ENCODE results near the gene SNRPD3. TPM values are rescaled to one million over a fixed set of nuclear protein-coding genes. Genes with fewer than 3 reads are reported as not detected.

Gene SNRPD3
- total and polyA plus RNA-seq, 9 of the 15 experiments (the other 6 are each of a cell fraction or from before 2014, with no cell fraction given), result 131 to 366 (median 274) TPM

- no peak for TF ChIP-seq STAT5B (CRISPR knock-in tag; IDR thresholded peaks at IDR 0.05)
- no peak for TF ChIP-seq RREB1 (CRISPR knock-in tag; IDR thresholded peaks at IDR 0.05)
- no peak for TF ChIP-seq NFRKB (IDR thresholded peaks at IDR 0.05; ENCODE audit: low read depth)
- no peak for TF ChIP-seq MXD1 (CRISPR knock-in tag; IDR thresholded peaks at IDR 0.05; ENCODE audit: borderline replicate concordance, poor library complexity, severe bottlenecking)
- no peak for TF ChIP-seq MAFG (tag; conservative IDR thresholded peaks at IDR 0.05)
- TF ChIP-seq RCOR1 (IDR thresholded peaks at IDR 0.05; ENCODE audit: borderline replicate concordance in 1 of 2, low read depth in 2 of 2, low read length in 2 of 2), result peak; percentile 60 to 96; a peak in 3 of 4 replicates
- no peak for TF ChIP-seq ATF1 (CRISPR knock-in tag; IDR thresholded peaks at IDR 0.05)
- peak; percentile 44; the same call in 1 of the 2 replicates for TF ChIP-seq ATF1 (tag; IDR thresholded peaks at IDR 0.05)
- no peak for TF ChIP-seq EWSR1 (IDR thresholded peaks at IDR 0.05; ENCODE audit: borderline replicate concordance, low read depth, partially characterized antibody)
- no peak for TF ChIP-seq SLC30A9 (CRISPR knock-in tag; IDR thresholded peaks at IDR 0.05)
- no peak for TF ChIP-seq SMAD3 (CRISPR knock-in tag; conservative IDR thresholded peaks at IDR 0.05)
- no peak for TF ChIP-seq CHD1 (IDR thresholded peaks at IDR 0.05; ENCODE audit: low read length)
- TF ChIP-seq NFIX (CRISPR knock-in tag; IDR thresholded peaks at IDR 0.05; ENCODE audit: low read depth), result no peak
- no peak for TF ChIP-seq CBFA2T2 (conservative IDR thresholded peaks at IDR 0.05)
- TF ChIP-seq POLR2AphosphoS5 (IDR thresholded peaks at IDR 0.05; ENCODE audit: control insufficient read depth, insufficient read depth, low read depth, low read length), result no peak
- no peak for TF ChIP-seq SRSF3 (IDR thresholded peaks at IDR 0.05; ENCODE audit: insufficient read depth, low read length)
- TF ChIP-seq ZNF12 (CRISPR knock-in tag; IDR thresholded peaks at IDR 0.05), result no peak
- no peak for TF ChIP-seq DEAF1 (CRISPR knock-in tag; IDR thresholded peaks at IDR 0.05)
- TF ChIP-seq MITF (IDR thresholded peaks at IDR 0.05), result no peak
Measured at GRCh38 chr22:24525416-24526037, 30.3 kb upstream of the SNRPD3 start (continued).
